B cell (primary cell): ENCODE results near the gene CPNE1. TPM values are rescaled to one million over a fixed set of nuclear protein-coding genes. Genes with fewer than 3 reads are reported as not detected.

ENCODE experiments used
- ATAC-seq: fragments of 200-7000 bp; cut with Tn5 transposase; one replicate; pipeline ENCODE4 v1.10.0; 2021; ENCODE audit warnings: low read depth, mild to moderate bottlenecking, moderate number of reproducible peaks, moderate library complexity
- CTCF ChIA-PET: fragments of 350-600 bp; sonication (Branson Sonifier 250); formaldehyde crosslinking; loops from one replicate; lab custom pipeline; 2021; ENCODE audit warnings: antibody characterized with exemption, inconsistent platforms; lab: Charles Lee
- POLR2A ChIA-PET: fragments of 350-600 bp; sonication (Branson Sonifier 250); formaldehyde crosslinking; loops from one replicate; lab custom pipeline; 2021; ENCODE audit warnings: antibody characterized with exemption; lab: Charles Lee
- DNase-seq: peaks from one replicate; pipeline ENCODE4 v3.0.0; 2013
- H2AFZ ChIP-seq: 2 replicates; pipeline ENCODE4 v1.6.1; 2012; ENCODE audit warnings: mild to moderate bottlenecking, low read depth, low read length; ENCODE audit not compliant: insufficient read depth, poor library complexity, severe bottlenecking
- H3K27ac ChIP-seq, 2 donors: 1 replicate in 1 of 2; 2 replicates in 1 of 2; pipeline ENCODE4 v1.5.1; 2012 to 2013; ENCODE audit warnings: low read length in 2 of 2, mild to moderate bottlenecking in 2 of 2, moderate library complexity in 1 of 2
- H3K27me3 ChIP-seq, 4 experiments: fragments of 200-600 bp in 1 of 4; sonication (generic) in 1 of 4; replicated peaks in 1 of 4; 1 replicate in 2 of 4; 2 replicates in 2 of 4; pipeline versions ENCODE4 v1.6.1 to v1.7.0; 2013 to 2016; ENCODE audit warnings: low read length in 3 of 4, mild to moderate bottlenecking in 2 of 4, mixed read lengths in 1 of 4, moderate library complexity in 1 of 4; ENCODE audit not compliant: insufficient read depth in 4 of 4, control insufficient read depth in 3 of 4; ENCODE audit errors: control extremely low read depth in 1 of 4
- H3K36me3 ChIP-seq, 2 experiments: replicated peaks in 1 of 2; 1 replicate in 1 of 2; 2 replicates in 1 of 2; pipeline versions ENCODE4 v1.6.1 to v1.7.1; 2013; ENCODE audit warnings: low read length in 1 of 2; ENCODE audit not compliant: insufficient read depth in 2 of 2, control insufficient read depth in 1 of 2; ENCODE audit errors: control extremely low read depth in 1 of 2, extremely low read depth in 1 of 2
- H3K4me1 ChIP-seq, 2 donors: fragments of 200-600 bp in 1 of 2; sonication (generic) in 1 of 2; 1 replicate in 1 of 2; 2 replicates in 1 of 2; pipeline versions ENCODE4 v1.5.1 to v1.6.1; 2013 to 2017; ENCODE audit warnings: low read length in 2 of 2; ENCODE audit not compliant: control insufficient read depth in 2 of 2, insufficient read depth in 2 of 2
- H3K4me2 ChIP-seq: replicated peaks from 2 replicates; pipeline ENCODE3; 2012; ENCODE audit warnings: mild to moderate bottlenecking, low read depth, low read length; ENCODE audit not compliant: poor library complexity, severe bottlenecking
- H3K4me3 ChIP-seq, 5 experiments: fragments of 200-600 bp in 1 of 5; sonication (generic) in 1 of 5; 1 replicate in 3 of 5; 2 replicates in 2 of 5; pipeline versions ENCODE4 v1.5.1 to v1.7.0; 2011 to 2016; ENCODE audit warnings: low read length in 4 of 5, mild to moderate bottlenecking in 4 of 5, low read depth in 2 of 5, control low read depth in 1 of 5, moderate library complexity in 1 of 5; ENCODE audit not compliant: insufficient read depth in 1 of 5; ENCODE audit errors: control extremely low read depth in 1 of 5, extremely low read depth in 1 of 5
- H3K79me2 ChIP-seq: fragments of 200-600 bp; sonication (generic); one replicate; pipeline ENCODE4 v1.6.0; 2016; ENCODE audit warnings: low read length; ENCODE audit not compliant: control insufficient read depth, insufficient read depth
- H3K9ac ChIP-seq: fragments of 200-600 bp; sonication (generic); 2 replicates; pipeline ENCODE4 v1.6.1; 2017; ENCODE audit warnings: mild to moderate bottlenecking, low read length, moderate library complexity
- H3K9me3 ChIP-seq, 3 donors: one replicate each; pipeline versions ENCODE4 v1.6.1 to v1.7.1; 2013; ENCODE audit warnings: low read length in 2 of 3; ENCODE audit not compliant: control insufficient read depth in 2 of 3, insufficient read depth in 1 of 3; ENCODE audit errors: control extremely low read depth in 1 of 3
- H4K20me1 ChIP-seq: 2 replicates; pipeline ENCODE4 v1.6.0; 2012; ENCODE audit warnings: mild to moderate bottlenecking, low read length; ENCODE audit not compliant: insufficient read depth, control insufficient read depth, poor library complexity, severe bottlenecking
- H3K27ac Mint-ChIP-seq: one replicate; pipeline ENCODE4 v1.8.0; 2021; ENCODE audit warnings: mixed read lengths
- H3K27me3 Mint-ChIP-seq: one replicate; pipeline ENCODE4 v1.8.0; 2021; ENCODE audit warnings: mixed read lengths
- H3K4me1 Mint-ChIP-seq: one replicate; pipeline ENCODE4 v1.8.0; 2021; ENCODE audit warnings: mixed read lengths
- H3K4me3 Mint-ChIP-seq: one replicate; pipeline ENCODE4 v1.8.0; 2021; ENCODE audit warnings: mixed read lengths
- H3K9me3 Mint-ChIP-seq: one replicate; pipeline ENCODE4 v1.8.0; 2022; ENCODE audit warnings: mixed read lengths; ENCODE audit not compliant: insufficient read depth
- EZH2 ChIP-seq: IDR thresholded peaks from 2 replicates; pipeline ENCODE4 v1.6.1; 2012; ENCODE audit warnings: borderline replicate concordance, low read depth, mild to moderate bottlenecking, moderate library complexity, low read length; ENCODE audit not compliant: insufficient read depth, poor library complexity, severe bottlenecking
- WGBS: methylation state at CpG from one replicate; pipeline ENCODE4 v1.1.5; 2013; ENCODE audit warnings: missing lambda C conversion rate; ENCODE audit not compliant: insufficient coverage; 5-methylcytosine and 5-hydroxymethylcytosine counted together
- intact Hi-C: fragments of 100-400 bp; cut with micrococcal nuclease; formaldehyde crosslinking; loops from one replicate; pipeline ENCODE4 v1.10.0; 2022
- polyA plus RNA-seq: library from polyadenylated mRNA; depleted of rRNA; stranded (reverse); fragments of >200 nt; gene quantifications from 2 replicates; pipeline ENCODE4 v1.2.3, GENCODE V29; 2012
- total RNA-seq, 2 donors: library from RNA; stranded (reverse); fragments of 120-200 nt in 1 of 2; gene quantifications; 1 replicate in 1 of 2; 2 replicates in 1 of 2; pipeline versions ENCODE4 v1.2.3 to v1.2.4, GENCODE V29; 2013 to 2022
- TF ChIP-seq, protein P1 (sequence below): fragments of 200-600 bp; IDR thresholded peaks from one replicate; pipeline ENCODE4 v1.8.0; 2022; ENCODE audit warnings: antibody characterized with exemption, mild to moderate bottlenecking

Gene CPNE1
- total and polyA plus RNA-seq, 2 donors (not counting 1 experiment from before 2014, with no cell fraction given): 321 to 323 TPM

DNA sequence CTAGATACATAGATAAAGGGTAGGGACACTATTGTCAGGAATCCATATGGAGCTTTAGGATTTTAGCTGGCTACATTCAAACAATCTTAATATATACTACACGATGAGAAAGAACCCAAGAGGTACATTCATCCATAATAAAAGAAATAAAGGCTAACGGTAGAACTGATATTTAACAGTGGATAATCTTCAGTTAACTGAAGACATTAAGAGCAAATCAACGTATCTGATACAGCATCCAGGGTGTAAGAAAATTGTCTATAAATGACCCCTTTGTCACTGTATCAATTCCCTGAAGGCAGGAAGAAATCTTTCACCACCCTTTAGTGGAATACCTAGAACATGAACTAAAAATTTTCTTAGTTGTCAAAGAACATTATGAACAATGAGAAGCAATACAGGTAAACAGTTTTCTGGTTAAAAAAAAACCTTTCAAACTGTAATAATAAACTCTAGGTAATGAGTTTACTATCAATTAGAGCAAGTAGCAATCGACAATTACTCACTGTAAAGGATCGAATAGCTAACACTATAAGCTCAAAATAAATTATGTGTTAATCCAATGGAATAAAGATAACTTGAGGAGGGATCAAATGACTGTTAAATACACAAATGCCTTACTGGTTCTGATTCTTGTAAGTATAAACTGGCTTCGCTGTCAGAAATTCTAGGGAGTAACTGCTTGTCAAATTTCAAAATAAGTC is 46.3 kb upstream of the CPNE1 start:
- Histone ChIP-seq H3K36me3 (peaks cover 19 to 89% of the 10 kb centered on the region in 2 experiments), H3K9me3 (no peaks in the 10 kb centered on the region), H3K4me3 (no peak overlapping the region), H4K20me1 (peaks cover 51% of the 10 kb centered on the region), H3K27ac (no peak overlapping the region), H3K4me2 (no peak overlapping the region), H3K79me2 (peaks cover 53% of the 10 kb centered on the region), H3K4me1 (peaks cover 0 to 5% of the 10 kb centered on the region in 2 donors), H3K9ac (no peak overlapping the region), H2AFZ (no peak overlapping the region), H3K27me3 (no peaks in the 10 kb centered on the region)
- ChIA-PET CTCF (interaction anchor here (1.6 to 1.7 kb wide), 2 partner anchors 32 to 247 kb away, joined by 4 to 5 read pairs; partner anchors contain the start of gene RBM39), POLR2A (interaction anchor here (1.2 to 1.3 kb wide), 2 partner anchors 12 to 31 kb away, joined by 3 read pairs; partner anchors contain the start of genes NFS1, RBM39 and ROMO1)
- ATAC-seq: no peak
- DNase-seq: peak; percentile 8
- Mint-ChIP-seq H3K4me1 (peaks cover 33% of the 10 kb centered on the region), H3K4me3 (no peak overlapping the region), H3K27me3 (no peaks in the 10 kb centered on the region), H3K27ac (no peak overlapping the region), H3K9me3 (no peaks in the 10 kb centered on the region)
- no CpG with 5 or more reads among the region's 6 CpGs for WGBS
- intact Hi-C loops: no loop called here
- TF ChIP-seq EZH2: no peak
- TF ChIP-seq, protein P1, sequence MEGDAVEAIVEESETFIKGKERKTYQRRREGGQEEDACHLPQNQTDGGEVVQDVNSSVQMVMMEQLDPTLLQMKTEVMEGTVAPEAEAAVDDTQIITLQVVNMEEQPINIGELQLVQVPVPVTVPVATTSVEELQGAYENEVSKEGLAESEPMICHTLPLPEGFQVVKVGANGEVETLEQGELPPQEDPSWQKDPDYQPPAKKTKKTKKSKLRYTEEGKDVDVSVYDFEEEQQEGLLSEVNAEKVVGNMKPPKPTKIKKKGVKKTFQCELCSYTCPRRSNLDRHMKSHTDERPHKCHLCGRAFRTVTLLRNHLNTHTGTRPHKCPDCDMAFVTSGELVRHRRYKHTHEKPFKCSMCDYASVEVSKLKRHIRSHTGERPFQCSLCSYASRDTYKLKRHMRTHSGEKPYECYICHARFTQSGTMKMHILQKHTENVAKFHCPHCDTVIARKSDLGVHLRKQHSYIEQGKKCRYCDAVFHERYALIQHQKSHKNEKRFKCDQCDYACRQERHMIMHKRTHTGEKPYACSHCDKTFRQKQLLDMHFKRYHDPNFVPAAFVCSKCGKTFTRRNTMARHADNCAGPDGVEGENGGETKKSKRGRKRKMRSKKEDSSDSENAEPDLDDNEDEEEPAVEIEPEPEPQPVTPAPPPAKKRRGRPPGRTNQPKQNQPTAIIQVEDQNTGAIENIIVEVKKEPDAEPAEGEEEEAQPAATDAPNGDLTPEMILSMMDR: no peak

- H3K4me1 Mint-ChIP-seq: peaks cover 31% of the 10 kb centered on the region
- no peak for TF ChIP-seq EZH2
- TF ChIP-seq, protein P1: no peak
- CTCF ChIA-PET: interaction anchor here (1.6 to 1.9 kb wide), 3 partner anchors 11 to 246 kb away, joined by 4 to 5 read pairs (median 4); partner anchors contain the start of genes NFS1, RBM39 and ROMO1
- H3K4me3 ChIP-seq: no peak overlapping the region
- H3K79me2 ChIP-seq: peaks cover 49% of the 10 kb centered on the region
- H3K27ac Mint-ChIP-seq: no peak overlapping the region
- ATAC-seq (no peak), DNase-seq (no peak)
- H3K9me3 Mint-ChIP-seq: no peaks in the 10 kb centered on the region
- no peaks in the 10 kb centered on the region for H3K9me3 ChIP-seq
- intact Hi-C loops: no loop called here
- POLR2A ChIA-PET: interaction anchor here (1.2 kb wide), 1 partner anchor 11 kb away, joined by 3 read pairs; the partner anchor contains the start of genes NFS1 and ROMO1
- no peaks in the 10 kb centered on the region for H3K27me3 ChIP-seq
- no peak overlapping the region for H3K4me2 ChIP-seq
- no peak overlapping the region for H3K4me3 Mint-ChIP-seq
- H2AFZ ChIP-seq: no peak overlapping the region
- peaks cover 23 to 89% of the 10 kb centered on the region in 2 experiments for H3K36me3 ChIP-seq
- no peaks in the 10 kb centered on the region for H3K27me3 Mint-ChIP-seq
- H4K20me1 ChIP-seq: peaks cover 49% of the 10 kb centered on the region
- H3K4me1 ChIP-seq: peaks cover 0 to 5% of the 10 kb centered on the region in 2 donors
- no peak overlapping the region for H3K27ac ChIP-seq
- H3K9ac ChIP-seq: no peak overlapping the region
Measured at GRCh38 chr20:35710039-35710438, 45.3 kb upstream of the CPNE1 start.
